ENCODE measurements around the gene NEDD4L. TPM values are rescaled to one million over a fixed set of nuclear protein-coding genes. Genes with fewer than 3 reads are reported as not detected.

NEDD4L gene
- total RNA-seq, 6 experiments from 2014 or later: 11.2 to 28.1 (median 15.7) TPM

DNA sequence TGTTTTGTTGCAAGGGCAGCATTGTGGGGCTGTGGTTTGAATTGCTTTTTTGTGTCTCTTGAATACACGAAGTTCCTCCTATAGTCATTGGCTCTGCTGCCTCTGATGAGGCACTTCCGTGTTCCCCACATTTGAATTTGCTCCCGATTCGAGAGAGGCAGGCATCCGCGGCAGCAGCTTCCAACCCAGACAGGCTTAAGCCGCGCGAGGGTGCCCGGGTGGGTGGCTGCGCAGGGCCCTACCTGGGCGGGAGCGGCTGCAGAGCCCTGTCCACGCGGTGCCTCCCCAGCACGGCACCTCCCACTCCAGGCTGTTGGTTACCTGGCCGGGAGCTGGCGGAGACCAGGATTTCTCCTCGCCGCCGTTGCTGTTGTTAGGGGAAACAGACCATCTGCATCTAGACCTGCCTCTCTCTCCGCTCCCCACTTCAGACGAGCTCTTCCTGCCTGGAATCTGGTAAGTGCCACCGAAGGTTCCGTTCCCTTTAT lies 151.3 kb downstream of the NEDD4L start:
- H3K27me3 Mint-ChIP-seq (ENCODE audit: insufficient read depth): peaks cover 2% of the 10 kb centered on the region
- peak overlapping the region; percentile 89 for H3K4me3 Mint-ChIP-seq
- TF ChIP-seq, protein P1, sequence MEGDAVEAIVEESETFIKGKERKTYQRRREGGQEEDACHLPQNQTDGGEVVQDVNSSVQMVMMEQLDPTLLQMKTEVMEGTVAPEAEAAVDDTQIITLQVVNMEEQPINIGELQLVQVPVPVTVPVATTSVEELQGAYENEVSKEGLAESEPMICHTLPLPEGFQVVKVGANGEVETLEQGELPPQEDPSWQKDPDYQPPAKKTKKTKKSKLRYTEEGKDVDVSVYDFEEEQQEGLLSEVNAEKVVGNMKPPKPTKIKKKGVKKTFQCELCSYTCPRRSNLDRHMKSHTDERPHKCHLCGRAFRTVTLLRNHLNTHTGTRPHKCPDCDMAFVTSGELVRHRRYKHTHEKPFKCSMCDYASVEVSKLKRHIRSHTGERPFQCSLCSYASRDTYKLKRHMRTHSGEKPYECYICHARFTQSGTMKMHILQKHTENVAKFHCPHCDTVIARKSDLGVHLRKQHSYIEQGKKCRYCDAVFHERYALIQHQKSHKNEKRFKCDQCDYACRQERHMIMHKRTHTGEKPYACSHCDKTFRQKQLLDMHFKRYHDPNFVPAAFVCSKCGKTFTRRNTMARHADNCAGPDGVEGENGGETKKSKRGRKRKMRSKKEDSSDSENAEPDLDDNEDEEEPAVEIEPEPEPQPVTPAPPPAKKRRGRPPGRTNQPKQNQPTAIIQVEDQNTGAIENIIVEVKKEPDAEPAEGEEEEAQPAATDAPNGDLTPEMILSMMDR (IDR thresholded peaks at IDR 0.05): no peak
- H3K27ac Mint-ChIP-seq: peak overlapping the region; percentile 46
- no peaks in the 10 kb centered on the region for H3K9me3 Mint-ChIP-seq
- peaks cover 38% of the 10 kb centered on the region for H3K4me1 Mint-ChIP-seq (ENCODE audit: low read depth)
- no peak for DNase-seq
- H3K36me3 Mint-ChIP-seq (ENCODE audit: low read depth): no peaks in the 10 kb centered on the region

DNA sequence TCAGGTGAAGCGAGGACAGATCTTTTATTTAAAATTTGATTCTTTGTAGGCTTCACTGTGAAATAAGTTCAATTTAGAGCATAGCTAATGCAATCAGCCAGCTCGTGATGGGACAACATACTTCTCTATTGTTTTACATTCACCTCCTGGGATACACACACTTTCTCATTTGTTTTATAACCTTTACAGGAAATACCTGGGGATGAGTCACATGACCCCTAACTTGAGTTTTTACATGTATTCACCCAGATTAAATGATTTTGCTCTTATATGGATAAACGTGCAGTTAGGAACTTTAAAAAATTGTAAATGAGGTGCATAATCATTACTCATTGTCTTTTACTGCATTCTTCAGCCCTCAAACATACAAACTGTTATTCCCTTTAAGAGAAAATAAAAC lies 152.1 kb downstream of the NEDD4L start:
- peaks cover 30% of the 10 kb centered on the region for H3K4me1 Mint-ChIP-seq (ENCODE audit: low read depth)
- peaks cover 1% of the 10 kb centered on the region for H3K27me3 Mint-ChIP-seq (ENCODE audit: insufficient read depth)
- no peaks in the 10 kb centered on the region for H3K9me3 Mint-ChIP-seq
- no peak for DNase-seq
- H3K4me3 Mint-ChIP-seq: peak overlapping the region; percentile 89
- no peaks in the 10 kb centered on the region for H3K36me3 Mint-ChIP-seq (ENCODE audit: low read depth)
- H3K27ac Mint-ChIP-seq: peak overlapping the region; percentile 17; the same call in 1 of the 2 replicates
- TF ChIP-seq, protein P1 (IDR thresholded peaks at IDR 0.05): no peak

DNA sequence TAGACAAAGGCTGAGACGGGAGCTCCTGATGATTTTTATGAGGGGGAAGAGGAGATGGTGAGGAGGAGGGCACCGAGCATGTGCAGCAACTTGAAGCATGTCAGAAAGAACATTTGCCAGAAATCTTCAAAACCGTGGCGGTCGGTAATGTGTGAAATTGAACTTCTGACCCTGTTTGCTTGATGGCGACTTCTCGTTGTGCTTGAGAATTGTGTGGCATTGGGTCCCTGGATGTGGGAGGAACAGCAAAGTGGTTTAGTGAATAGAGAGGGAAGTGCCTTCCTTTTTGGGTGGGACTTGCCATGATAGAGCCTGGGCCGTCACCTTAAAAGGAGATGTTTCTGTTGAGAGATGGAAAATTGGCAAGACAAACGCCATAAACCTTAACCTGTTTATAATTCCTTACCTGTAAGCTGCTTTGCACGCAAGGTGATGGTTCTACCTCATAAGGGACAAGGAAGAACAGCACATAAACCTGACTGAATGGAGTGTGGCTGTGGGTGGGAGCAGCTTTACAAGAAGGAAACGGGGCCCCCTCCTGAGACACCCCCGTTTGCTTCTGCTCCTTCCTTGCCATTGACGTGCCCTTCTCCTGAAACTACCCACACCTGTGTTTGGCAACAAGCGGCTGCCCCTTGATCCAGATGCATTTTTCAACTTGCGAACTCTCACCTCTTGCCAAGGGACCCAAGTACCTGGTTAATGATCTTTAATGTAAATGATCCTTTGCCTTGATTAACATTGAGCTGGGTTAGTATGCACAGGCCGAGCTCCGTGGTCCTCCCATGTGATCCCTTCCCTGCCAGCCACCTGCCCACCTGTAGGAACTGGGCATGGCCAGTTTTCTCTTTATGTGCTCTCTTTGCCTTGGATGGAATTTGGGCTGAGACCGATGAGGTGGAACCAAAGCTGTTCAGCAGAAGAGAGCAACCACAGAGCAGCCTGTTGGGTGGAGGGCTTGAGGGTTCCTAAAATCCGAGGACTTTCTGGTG lies 153.2 kb downstream of the NEDD4L start:
- Mint-ChIP-seq H3K27ac (no peak overlapping the region; the same call in 1 of the 2 replicates), H3K27me3 (ENCODE audit: insufficient read depth) (peaks cover 1% of the 10 kb centered on the region), H3K4me3 (peak overlapping the region; percentile 89), H3K9me3 (no peaks in the 10 kb centered on the region), H3K4me1 (ENCODE audit: low read depth) (peaks cover 35% of the 10 kb centered on the region), H3K36me3 (ENCODE audit: low read depth) (no peaks in the 10 kb centered on the region)
- no peak for DNase-seq
- TF ChIP-seq, protein P1 (IDR thresholded peaks at IDR 0.05): no peak

DNA sequence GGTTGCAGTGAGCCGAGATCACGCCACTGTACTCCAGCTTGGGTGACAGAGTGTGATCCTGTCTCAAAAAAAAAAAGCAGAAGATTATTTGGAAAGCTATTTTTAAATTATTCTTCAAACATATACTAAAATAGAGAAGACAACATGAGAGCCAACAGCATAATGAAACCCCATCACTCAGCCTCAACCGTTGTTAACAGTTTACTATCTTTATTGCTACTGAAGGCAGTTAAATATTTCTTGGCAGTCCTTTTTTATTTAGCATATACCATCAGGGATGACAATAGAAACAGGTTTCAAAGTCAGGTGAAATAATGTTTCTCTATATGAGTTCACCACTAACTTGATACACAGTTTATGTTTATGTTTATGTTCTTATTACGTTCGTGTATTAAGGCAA lies 157.2 kb downstream of the NEDD4L start:
- TF ChIP-seq, protein P1 (IDR thresholded peaks at IDR 0.05): no peak
- no peaks in the 10 kb centered on the region for H3K9me3 Mint-ChIP-seq
- no peak for DNase-seq
- H3K4me1 Mint-ChIP-seq (ENCODE audit: low read depth): peaks cover 48% of the 10 kb centered on the region
- H3K27me3 Mint-ChIP-seq (ENCODE audit: insufficient read depth): peaks cover 1% of the 10 kb centered on the region; the same call in 1 of the 2 replicates
- no peaks in the 10 kb centered on the region for H3K36me3 Mint-ChIP-seq (ENCODE audit: low read depth)
- H3K4me3 Mint-ChIP-seq: no peak overlapping the region
- H3K27ac Mint-ChIP-seq: no peak overlapping the region

DNA sequence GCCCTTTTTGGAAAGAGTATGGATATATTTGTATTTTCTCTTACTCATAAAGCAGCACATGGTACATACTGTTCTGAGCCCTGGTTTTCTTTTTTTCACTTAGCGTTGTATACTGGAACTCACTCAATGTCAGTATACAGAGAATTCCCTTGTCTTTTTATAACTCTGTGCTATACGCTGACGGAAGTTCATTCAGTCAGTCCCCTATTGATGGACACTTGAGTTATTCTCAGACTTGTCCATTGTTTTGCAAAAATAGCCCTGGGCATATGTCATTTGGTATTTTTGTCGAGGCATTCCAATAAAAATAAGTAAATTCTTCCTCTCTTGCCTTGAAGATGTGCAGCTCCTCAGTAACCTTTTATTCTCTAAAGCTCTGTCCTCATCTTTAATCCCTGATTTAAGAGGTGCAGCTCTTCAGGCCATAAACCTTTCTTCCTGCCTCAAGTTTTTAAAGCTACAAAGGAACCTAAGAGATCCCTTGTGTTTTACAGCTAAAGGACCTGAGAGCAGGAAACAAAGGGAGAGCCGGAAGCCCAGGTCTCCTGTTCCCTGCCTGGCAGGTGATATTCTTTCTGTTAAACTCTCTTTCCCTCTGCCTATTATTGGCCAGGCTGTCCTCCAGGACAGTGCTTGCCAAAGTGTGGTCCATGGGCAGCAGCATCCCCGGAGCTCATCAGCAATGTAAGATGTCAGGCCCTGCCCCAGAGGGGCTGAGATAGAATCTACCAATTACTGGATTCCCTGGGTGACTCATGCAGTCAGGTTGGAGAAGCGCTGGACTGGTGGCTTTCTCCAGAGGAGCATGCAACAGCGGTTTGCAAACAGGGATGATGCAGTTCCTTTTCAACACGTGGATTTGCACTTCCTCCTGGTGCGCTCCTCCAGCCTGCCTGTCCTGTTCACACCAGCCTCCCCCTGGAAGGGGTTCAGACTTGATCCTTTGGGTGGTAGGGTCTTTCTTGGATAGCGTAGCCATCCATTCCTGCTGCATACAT lies 158.0 kb downstream of the NEDD4L start:
- no peaks in the 10 kb centered on the region for H3K27me3 Mint-ChIP-seq (ENCODE audit: insufficient read depth)
- TF ChIP-seq, protein P1 (IDR thresholded peaks at IDR 0.05): no peak
- H3K9me3 Mint-ChIP-seq: no peaks in the 10 kb centered on the region
- peak overlapping the region; percentile 37; the same call in 1 of the 2 replicates for H3K27ac Mint-ChIP-seq
- DNase-seq: peak; percentile 80
- peaks cover 48% of the 10 kb centered on the region for H3K4me1 Mint-ChIP-seq (ENCODE audit: low read depth)
- no peaks in the 10 kb centered on the region for H3K36me3 Mint-ChIP-seq (ENCODE audit: low read depth)
- H3K4me3 Mint-ChIP-seq: no peak overlapping the region
